K562 (cell line): ENCODE measurements around the gene NPM1. TPM values are rescaled to one million over a fixed set of nuclear protein-coding genes. Genes with fewer than 3 reads are reported as not detected.
"Not testable (repeated sequence)": the region's sequence is repeated elsewhere in the genome, so short reads cannot be mapped to it uniquely, and the experiment has no call there.

ENCODE experiments used
- ATAC-seq: fragments of 200-7000 bp; cut with Tn5 transposase; 3 replicates; pipeline ENCODE4 v1.9.1; 2020; ENCODE audit warnings: moderate library complexity
- BruUV-seq: library from RNA; stranded (reverse); fragments of 400-500 nt; replicated peaks from 2 replicates; lab custom pipeline; 2021; lab: Mats Ljungman, UMichigan
- CTCF ChIA-PET: fragments of 300-600 bp; formaldehyde crosslinking; extraction: SDS; loops from one replicate; lab custom pipeline; 2021; ENCODE audit warnings: low intra/inter-chr PET ratio; lab: Yijun Ruan, JAX
- POLR2A ChIA-PET: fragments of 300-600, 350-650 bp; sonication (Branson Sonifier 250); formaldehyde crosslinking; extraction: SDS; loops from one replicate; lab custom pipeline; 2021; ENCODE audit warnings: antibody characterized with exemption, inconsistent platforms; lab: Yijun Ruan, JAX
- DNase-seq, 4 experiments: peaks; one replicate each; pipeline versions ENCODE4 v3.0.0 to v3.0.0-alpha.2; 2011 to 2018; ENCODE audit warnings: low spot score in 3 of 4, mixed read lengths in 3 of 4; ENCODE audit errors: extremely low read depth in 1 of 4
- FAIRE-seq: peaks from 2 replicates; lab custom pipeline; 2011; peaks lifted over from hg19 to GRCh38; lab: Jason Lieb, UNC
- H2AFZ ChIP-seq: 2 replicates; pipeline ENCODE4 v1.6.0; 2011; ENCODE audit warnings: low read depth, low read length, control low read depth, inconsistent platforms
- H3K27ac ChIP-seq: fragments of 200-600 bp; 3 replicates; pipeline ENCODE4 v1.8.0; 2011; ENCODE audit warnings: low read depth, mild to moderate bottlenecking, control low read depth, inconsistent platforms, low read length, moderate library complexity, mixed read lengths; ENCODE audit errors: extremely low read depth
- H3K27me3 ChIP-seq, 2 experiments: fragments of 300-600 bp in 1 of 2; 2 replicates in 1 of 2; 3 replicates in 1 of 2; pipeline versions ENCODE4 v1.6.0 to v1.8.0; 2011; ENCODE audit warnings: inconsistent platforms in 2 of 2, low read length in 2 of 2, mild to moderate bottlenecking in 1 of 2, mixed read lengths in 1 of 2, moderate library complexity in 1 of 2; ENCODE audit not compliant: control insufficient read depth in 2 of 2, insufficient read depth in 2 of 2
- H3K36me3 ChIP-seq: fragments of 300-600 bp; 3 replicates; pipeline ENCODE4 v1.8.0; 2011; ENCODE audit warnings: mild to moderate bottlenecking, low read length, inconsistent platforms; ENCODE audit not compliant: control insufficient read depth, insufficient read depth
- H3K4me1 ChIP-seq, 2 experiments: fragments of 200-600 bp in 1 of 2; replicated peaks in 1 of 2; 2 replicates in 1 of 2; 3 replicates in 1 of 2; pipeline versions ENCODE4 v1.5.1 to v1.8.0; 2011; ENCODE audit warnings: inconsistent platforms in 2 of 2, low read length in 2 of 2, mild to moderate bottlenecking in 1 of 2, mixed read lengths in 1 of 2, moderate library complexity in 1 of 2; ENCODE audit not compliant: control insufficient read depth in 2 of 2, insufficient read depth in 2 of 2
- H3K4me2 ChIP-seq: 2 replicates; pipeline ENCODE4 v1.6.1; 2011; ENCODE audit warnings: low read length, control low read depth, inconsistent platforms, mixed read lengths; ENCODE audit not compliant: insufficient read depth
- H3K4me3 ChIP-seq: fragments of 200-600 bp; sonication (generic), shearing (Covaris generic); 2 replicates; pipeline ENCODE4 v1.5.1; 2016; ENCODE audit warnings: control low read depth, inconsistent platforms
- H3K79me2 ChIP-seq: fragments of 200-600 bp; 3 replicates; pipeline ENCODE4 v1.8.0; 2011; ENCODE audit warnings: low read length, inconsistent platforms; ENCODE audit not compliant: control insufficient read depth, insufficient read depth
- H3K9ac ChIP-seq, 2 experiments: 2 replicates each; pipeline versions ENCODE4 v1.6.0 to v1.6.1; 2011; ENCODE audit warnings: low read depth in 2 of 2, low read length in 2 of 2, control low read depth in 1 of 2, inconsistent platforms in 1 of 2, mild to moderate bottlenecking in 1 of 2, mixed read lengths in 1 of 2; ENCODE audit not compliant: insufficient read depth in 1 of 2
- H3K9me1 ChIP-seq: one replicate; pipeline ENCODE4 v1.6.0; 2011; ENCODE audit warnings: inconsistent platforms, mild to moderate bottlenecking, low read length, moderate library complexity; ENCODE audit not compliant: control insufficient read depth, insufficient read depth
- H3K9me3 ChIP-seq: replicated peaks from 2 replicates; pipeline ENCODE4 v1.5.1; 2011; ENCODE audit warnings: low read depth, low read length, inconsistent platforms; ENCODE audit not compliant: control insufficient read depth, insufficient read depth
- H4K20me1 ChIP-seq: replicated peaks from 2 replicates; pipeline ENCODE4 v1.6.1; 2011; ENCODE audit warnings: low read length, inconsistent platforms, mixed read lengths; ENCODE audit not compliant: control insufficient read depth, insufficient read depth
- CUX1 ChIP-seq: fragments of 200-800 bp; sonication (Bioruptor generic); IDR thresholded peaks from 2 replicates; pipeline ENCODE4 v1.6.1; 2016; ENCODE audit warnings: missing genetic modification characterization, missing compliant biosample characterization
- PHTF2 ChIP-seq: fragments of 250-450 bp; sonication (Bioruptor Pico); IDR thresholded peaks from 2 replicates; pipeline ENCODE4 v1.5.0; 2021; ENCODE audit warnings: mild to moderate bottlenecking
- PML ChIP-seq: IDR thresholded peaks from 2 replicates; pipeline ENCODE4 v1.6.1; 2012; ENCODE audit warnings: low read length, inconsistent platforms
- POLR2A ChIP-seq: fragments of 450-650 bp; conservative IDR thresholded peaks from 2 replicates; pipeline ENCODE4 v1.6.1; 2016
- POLR2AphosphoS5 ChIP-seq: IDR thresholded peaks from 2 replicates; pipeline ENCODE4 v1.6.1; 2011; ENCODE audit warnings: mild to moderate bottlenecking, low read depth, low read length, moderate library complexity; ENCODE audit not compliant: control insufficient read depth, insufficient read depth
- SUPT5H ChIP-seq: fragments of 450-650 bp; IDR thresholded peaks from 2 replicates; pipeline ENCODE4 v1.6.1; 2016
- WGBS: fragments of 100-300 bp; shearing (Covaris generic); methylation state at CpG from one replicate; pipeline ENCODE4 v1.1.6; 2016; ENCODE audit warnings: low coverage, mixed read lengths; ENCODE audit not compliant: insufficient coverage; ENCODE audit errors: missing lambda C conversion rate; 5-methylcytosine and 5-hydroxymethylcytosine counted together
- in situ Hi-C: fragments of 300-500 bp; cut with MboI; formaldehyde crosslinking; loops from 4 replicates; pipeline ENCODE4 v1.15.0; 2018; ENCODE audit warnings: inconsistent platforms, mixed read lengths
- intact Hi-C: fragments of 100-400 bp; cut with micrococcal nuclease; formaldehyde crosslinking; loops from 2 replicates; pipeline ENCODE4 v1.14.2; 2022
- polyA plus RNA-seq, 8 experiments: library from polyadenylated mRNA; depleted of rRNA in 4 of 8; stranded (reverse) in 5 of 8; unstranded in 3 of 8; fragments of >200 nt; fragmentation: Nextera tagmentation in 2 of 8; fragmentation: Illumina TruSeq in 1 of 8; extraction: Ambion mirVana in 2 of 8; extraction: Trizol in 1 of 8; gene quantifications; 2 replicates each; pipeline versions ENCODE4 v1.2.1 to v1.2.3, GENCODE V29; 2011 to 2014; ENCODE audit warnings: inconsistent platforms in 1 of 8, missing spikeins in 1 of 8
- total RNA-seq, 7 experiments: library from RNA; depleted of rRNA in 6 of 7; stranded (reverse); fragments of >200 nt in 6 of 7; fragmentation: Illumina TruSeq in 2 of 7; extraction: Trizol in 2 of 7; gene quantifications; 2 replicates each; pipeline versions ENCODE4 v1.2.1 to v1.2.3, GENCODE V29; 2011 to 2021; ENCODE audit warnings: low replicate concordance in 1 of 7

The NPM1 gene
- total and polyA plus RNA-seq, 9 of the 15 experiments (the other 6 are each of a cell fraction or from before 2014, with no cell fraction given), result 2,438 to 6,909 (median 5,639) TPM

GRCh38 chr5:171413153-171413910 lies 25.7 kb downstream of the NPM1 start:
- Histone ChIP-seq H3K4me1 (peaks cover under 1 to 10% of the 10 kb centered on the region in 2 experiments; a peak in 2 of 5 replicates), H4K20me1 (peaks cover 23% of the 10 kb centered on the region), H3K4me3 (no peak overlapping the region), H3K9ac (no peak overlapping the region), H3K9me1 (no peaks in the 10 kb centered on the region), H3K9me3 (no peaks in the 10 kb centered on the region), H3K27me3 (no peaks in the 10 kb centered on the region), H3K27ac (no peak overlapping the region), H2AFZ (no peak overlapping the region), H3K79me2 (peaks cover 18% of the 10 kb centered on the region), H3K4me2 (no peak overlapping the region), H3K36me3 (peaks cover 52% of the 10 kb centered on the region)
- FAIRE-seq, result no peak
- in situ Hi-C loops, result loop anchor here (10.0 kb wide), 1 partner anchor 621 kb away; no protein-coding TSS in a partner anchor
- DNase-seq, result no peak
- WGBS, result 63% methylated on average over 3 of the region's 3 CpGs
- TSS peak; percentile 5 for BruUV-seq
- peak; percentile 52 for ATAC-seq
- intact Hi-C loops, result no loop called here
- peak; percentile 74 for TF ChIP-seq POLR2A
- TF ChIP-seq PML, result 0 out of 2 replicates have a peak, but pooled peaks have one; percentile 40
- TF ChIP-seq PHTF2, result 0 out of 2 replicates have a peak, but pooled peaks have one; percentile 21
- TF ChIP-seq SUPT5H, result peak; percentile 63
- peak; percentile 57; the same call in 1 of the 2 replicates for TF ChIP-seq POLR2AphosphoS5
- TF ChIP-seq CUX1 (CRISPR knock-in tag), result no peak
- POLR2A ChIA-PET, result interaction anchor here (0.5 to 2.0 kb wide), 5 partner anchors 9 to 27 kb away, joined by 3 to 8 read pairs (median 3); no protein-coding TSS in a partner anchor
- CTCF ChIA-PET, result no interaction called here

- Histone ChIP-seq H3K36me3 (peaks cover 45% of the 10 kb centered on the region), H3K79me2 (peaks cover 11% of the 10 kb centered on the region), H3K4me1 (peaks cover 7 to 10% of the 10 kb centered on the region in 2 experiments; a peak in 4 of 5 replicates), H4K20me1 (peaks cover 19% of the 10 kb centered on the region)
- CTCF ChIA-PET, result interaction anchor here (0.6 kb wide), 1 partner anchor 64 kb away, joined by 4 read pairs; no protein-coding TSS in a partner anchor
- H3K9me1 ChIP-seq, H3K4me2 ChIP-seq, DNase-seq, H3K4me3 ChIP-seq, H2AFZ ChIP-seq, H3K27ac ChIP-seq, H3K9me3 ChIP-seq, H3K9ac ChIP-seq, H3K27me3 ChIP-seq, FAIRE-seq, BruUV-seq, intact Hi-C loops: not testable (repeated sequence)
- peak; percentile 2; the same call in 1 of the 3 replicates for ATAC-seq
- POLR2A ChIA-PET, result interaction anchor here (0.8 to 2.0 kb wide), 3 partner anchors 9 to 26 kb away, joined by 3 to 8 read pairs (median 6); no protein-coding TSS in a partner anchor
- 39% methylated on average over 5 of the region's 5 CpGs for WGBS
- in situ Hi-C loops, result loop anchor here (10.0 kb wide), 1 partner anchor 621 kb away; no protein-coding TSS in a partner anchor
Observed at GRCh38 chr5:171413993-171414392, 26.3 kb downstream of the NPM1 start.
